K562 (cell line): ENCODE results near the gene SPATA31C1. TPM values are rescaled to one million over a fixed set of nuclear protein-coding genes. Genes with fewer than 3 reads are reported as not detected.

Source experiments
- ATAC-seq: fragments of 200-7000 bp; cut with Tn5 transposase; 3 replicates; pipeline ENCODE4 v1.9.1; 2020; ENCODE audit warnings: moderate library complexity
- BruUV-seq: library from RNA; stranded (reverse); fragments of 400-500 nt; replicated peaks from 2 replicates; lab custom pipeline; 2021; lab: Mats Ljungman, UMichigan
- CTCF ChIA-PET: fragments of 300-600 bp; formaldehyde crosslinking; extraction: SDS; loops from one replicate; lab custom pipeline; 2021; ENCODE audit warnings: low intra/inter-chr PET ratio; lab: Yijun Ruan, JAX
- POLR2A ChIA-PET: fragments of 300-600, 350-650 bp; sonication (Branson Sonifier 250); formaldehyde crosslinking; extraction: SDS; loops from one replicate; lab custom pipeline; 2021; ENCODE audit warnings: antibody characterized with exemption, inconsistent platforms; lab: Yijun Ruan, JAX
- DNase-seq, 4 experiments: peaks; one replicate each; pipeline versions ENCODE4 v3.0.0 to v3.0.0-alpha.2; 2011 to 2018; ENCODE audit warnings: low spot score in 3 of 4, mixed read lengths in 3 of 4; ENCODE audit errors: extremely low read depth in 1 of 4
- FAIRE-seq: peaks from 2 replicates; lab custom pipeline; 2011; peaks lifted over from hg19 to GRCh38; lab: Jason Lieb, UNC
- H2AFZ ChIP-seq: 2 replicates; pipeline ENCODE4 v1.6.0; 2011; ENCODE audit warnings: low read depth, low read length, control low read depth, inconsistent platforms
- H3K27ac ChIP-seq: fragments of 200-600 bp; 3 replicates; pipeline ENCODE4 v1.8.0; 2011; ENCODE audit warnings: low read depth, mild to moderate bottlenecking, control low read depth, inconsistent platforms, low read length, moderate library complexity, mixed read lengths; ENCODE audit errors: extremely low read depth
- H3K27me3 ChIP-seq, 2 experiments: fragments of 300-600 bp in 1 of 2; 2 replicates in 1 of 2; 3 replicates in 1 of 2; pipeline versions ENCODE4 v1.6.0 to v1.8.0; 2011; ENCODE audit warnings: inconsistent platforms in 2 of 2, low read length in 2 of 2, mild to moderate bottlenecking in 1 of 2, mixed read lengths in 1 of 2, moderate library complexity in 1 of 2; ENCODE audit not compliant: control insufficient read depth in 2 of 2, insufficient read depth in 2 of 2
- H3K36me3 ChIP-seq: fragments of 300-600 bp; 3 replicates; pipeline ENCODE4 v1.8.0; 2011; ENCODE audit warnings: mild to moderate bottlenecking, low read length, inconsistent platforms; ENCODE audit not compliant: control insufficient read depth, insufficient read depth
- H3K4me1 ChIP-seq, 2 experiments: fragments of 200-600 bp in 1 of 2; replicated peaks in 1 of 2; 2 replicates in 1 of 2; 3 replicates in 1 of 2; pipeline versions ENCODE4 v1.5.1 to v1.8.0; 2011; ENCODE audit warnings: inconsistent platforms in 2 of 2, low read length in 2 of 2, mild to moderate bottlenecking in 1 of 2, mixed read lengths in 1 of 2, moderate library complexity in 1 of 2; ENCODE audit not compliant: control insufficient read depth in 2 of 2, insufficient read depth in 2 of 2
- H3K4me2 ChIP-seq: 2 replicates; pipeline ENCODE4 v1.6.1; 2011; ENCODE audit warnings: low read length, control low read depth, inconsistent platforms, mixed read lengths; ENCODE audit not compliant: insufficient read depth
- H3K4me3 ChIP-seq: fragments of 200-600 bp; sonication (generic), shearing (Covaris generic); 2 replicates; pipeline ENCODE4 v1.5.1; 2016; ENCODE audit warnings: control low read depth, inconsistent platforms
- H3K79me2 ChIP-seq: fragments of 200-600 bp; 3 replicates; pipeline ENCODE4 v1.8.0; 2011; ENCODE audit warnings: low read length, inconsistent platforms; ENCODE audit not compliant: control insufficient read depth, insufficient read depth
- H3K9ac ChIP-seq, 2 experiments: 2 replicates each; pipeline versions ENCODE4 v1.6.0 to v1.6.1; 2011; ENCODE audit warnings: low read depth in 2 of 2, low read length in 2 of 2, control low read depth in 1 of 2, inconsistent platforms in 1 of 2, mild to moderate bottlenecking in 1 of 2, mixed read lengths in 1 of 2; ENCODE audit not compliant: insufficient read depth in 1 of 2
- H3K9me1 ChIP-seq: one replicate; pipeline ENCODE4 v1.6.0; 2011; ENCODE audit warnings: inconsistent platforms, mild to moderate bottlenecking, low read length, moderate library complexity; ENCODE audit not compliant: control insufficient read depth, insufficient read depth
- H3K9me3 ChIP-seq: replicated peaks from 2 replicates; pipeline ENCODE4 v1.5.1; 2011; ENCODE audit warnings: low read depth, low read length, inconsistent platforms; ENCODE audit not compliant: control insufficient read depth, insufficient read depth
- H4K20me1 ChIP-seq: replicated peaks from 2 replicates; pipeline ENCODE4 v1.6.1; 2011; ENCODE audit warnings: low read length, inconsistent platforms, mixed read lengths; ENCODE audit not compliant: control insufficient read depth, insufficient read depth
- ARID3A ChIP-seq: IDR thresholded peaks from 2 replicates; pipeline ENCODE4 v1.6.1; 2012; ENCODE audit warnings: low read depth, low read length, improper control_type of control experiment, borderline replicate concordance
- JUNB ChIP-seq: fragments of 450-650 bp; formaldehyde crosslinking; conservative IDR thresholded peaks from 2 replicates; pipeline ENCODE4 v1.4.0; 2020; ENCODE audit warnings: mild to moderate bottlenecking
- MBD1 ChIP-seq: fragments of 250-450 bp; sonication (Bioruptor Pico); IDR thresholded peaks from 2 replicates; pipeline ENCODE4 v1.8.0; 2022; ENCODE audit warnings: inconsistent platforms
- PRPF4 ChIP-seq: fragments of 200-400 bp; formaldehyde crosslinking; IDR thresholded peaks from one replicate; pipeline ENCODE4 v1.6.1; 2017; ENCODE audit warnings: low read length, low read depth, mild to moderate bottlenecking; ENCODE audit not compliant: insufficient read depth, poor library complexity, severe bottlenecking
- PTBP1 ChIP-seq: fragments of 200-400 bp; formaldehyde crosslinking; IDR thresholded peaks from 2 replicates; pipeline ENCODE4 v1.6.1; 2017; ENCODE audit warnings: low read depth, low read length
- RFX5 ChIP-seq: IDR thresholded peaks from 2 replicates; pipeline ENCODE4 v1.6.1; 2011; ENCODE audit warnings: low read depth, mild to moderate bottlenecking, improper control_type of control experiment, low read length
- RFX7 ChIP-seq: fragments of 250-450 bp; sonication (Bioruptor Pico); IDR thresholded peaks from 2 replicates; pipeline ENCODE4 v1.5.1; 2021; ENCODE audit warnings: mild to moderate bottlenecking
- SIN3B ChIP-seq: fragments of 450-650 bp; IDR thresholded peaks from 2 replicates; pipeline ENCODE4 v1.6.1; 2017; ENCODE audit warnings: low read depth, mild to moderate bottlenecking, moderate library complexity
- SMARCE1 ChIP-seq: fragments of 450-650 bp; IDR thresholded peaks from 2 replicates; pipeline ENCODE4 v1.7.1; 2016; ENCODE audit warnings: mild to moderate bottlenecking
- U2AF1 ChIP-seq: fragments of 200-400 bp; formaldehyde crosslinking; optimal IDR thresholded peaks from 2 replicates; pipeline ENCODE3; 2017; ENCODE audit warnings: mild to moderate bottlenecking, low read depth, low read length, moderate library complexity
- UBTF ChIP-seq, 2 experiments: IDR thresholded peaks; 2 replicates each; pipeline ENCODE4 v1.6.1; 2012; ENCODE audit warnings: improper control_type of control experiment in 2 of 2, low read depth in 2 of 2, low read length in 2 of 2, borderline replicate concordance in 1 of 2
- ZC3H11A ChIP-seq: IDR thresholded peaks from 2 replicates; pipeline ENCODE4 v1.6.1; 2012; ENCODE audit warnings: low read depth, low read length, improper control_type of control experiment
- ZNF124 ChIP-seq: sonication (generic); formaldehyde crosslinking; IDR thresholded peaks from 2 replicates; pipeline ENCODE4 v1.8.1; 2022; ENCODE audit warnings: missing genetic modification reagents
- ZNF239 ChIP-seq: fragments of 250-450 bp; sonication (Bioruptor Pico); IDR thresholded peaks from 2 replicates; pipeline ENCODE4 v1.4.0; 2020; ENCODE audit warnings: mild to moderate bottlenecking
- ZNF668 ChIP-seq: fragments of 250-450 bp; sonication (Bioruptor Pico); IDR thresholded peaks from 2 replicates; pipeline ENCODE4 v1.8.0; 2022; ENCODE audit warnings: mild to moderate bottlenecking, inconsistent platforms
- ZSCAN29 ChIP-seq: fragments of 450-650 bp; IDR thresholded peaks from 2 replicates; pipeline ENCODE4 v1.6.1; 2017
- WGBS: fragments of 100-300 bp; shearing (Covaris generic); methylation state at CpG from one replicate; pipeline ENCODE4 v1.1.6; 2016; ENCODE audit warnings: low coverage, mixed read lengths; ENCODE audit not compliant: insufficient coverage; ENCODE audit errors: missing lambda C conversion rate; 5-methylcytosine and 5-hydroxymethylcytosine counted together
- in situ Hi-C: fragments of 300-500 bp; cut with MboI; formaldehyde crosslinking; loops from 4 replicates; pipeline ENCODE4 v1.15.0; 2018; ENCODE audit warnings: inconsistent platforms, mixed read lengths
- intact Hi-C: fragments of 100-400 bp; cut with micrococcal nuclease; formaldehyde crosslinking; loops from 2 replicates; pipeline ENCODE4 v1.14.2; 2022
- polyA plus RNA-seq, 8 experiments: library from polyadenylated mRNA; depleted of rRNA in 4 of 8; stranded (reverse) in 5 of 8; unstranded in 3 of 8; fragments of >200 nt; fragmentation: Nextera tagmentation in 2 of 8; fragmentation: Illumina TruSeq in 1 of 8; extraction: Ambion mirVana in 2 of 8; extraction: Trizol in 1 of 8; gene quantifications; 2 replicates each; pipeline versions ENCODE4 v1.2.1 to v1.2.3, GENCODE V29; 2011 to 2014; ENCODE audit warnings: inconsistent platforms in 1 of 8, missing spikeins in 1 of 8
- total RNA-seq, 7 experiments: library from RNA; depleted of rRNA in 6 of 7; stranded (reverse); fragments of >200 nt in 6 of 7; fragmentation: Illumina TruSeq in 2 of 7; extraction: Trizol in 2 of 7; gene quantifications; 2 replicates each; pipeline versions ENCODE4 v1.2.1 to v1.2.3, GENCODE V29; 2011 to 2021; ENCODE audit warnings: low replicate concordance in 1 of 7

SPATA31C1 gene
- total and polyA plus RNA-seq, 9 of the 15 experiments (the other 6 are each of a cell fraction or from before 2014, with no cell fraction given), result 0.03 to 0.15 (median 0.05) TPM; not detected in 3

- H3K4me3 ChIP-seq, result no peak overlapping the region
- POLR2A ChIA-PET, result no interaction called here
- WGBS, result 6% methylated on average over 12 of the region's 13 CpGs
- H3K4me2 ChIP-seq, result no peak overlapping the region
- no peaks in the 10 kb centered on the region for H4K20me1 ChIP-seq
- H2AFZ ChIP-seq, result no peak overlapping the region
- no peak overlapping the region for H3K27ac ChIP-seq
- in situ Hi-C loops (no loop called here), intact Hi-C loops (no loop called here)
- H3K9me1 ChIP-seq, result no peaks in the 10 kb centered on the region
- no peak for DNase-seq
- H3K79me2 ChIP-seq, result no peaks in the 10 kb centered on the region
- H3K9ac ChIP-seq, result no peak overlapping the region
- H3K27me3 ChIP-seq, result peaks cover 0 to 43% of the 10 kb centered on the region in 2 experiments; a peak in 2 of 5 replicates
- no peak for FAIRE-seq
- H3K36me3 ChIP-seq, result no peaks in the 10 kb centered on the region
- no peaks in the 10 kb centered on the region for H3K9me3 ChIP-seq
- no peak for ATAC-seq
- H3K4me1 ChIP-seq, result peaks cover 0 to 6% of the 10 kb centered on the region in 2 experiments; a peak in 1 of 5 replicates
- CTCF ChIA-PET, result no interaction called here
- no TSS peak for BruUV-seq
- TF ChIP-seq ZNF239 (CRISPR knock-in tag) (no peak), ZC3H11A (no peak), PRPF4 (no peak), RFX7 (CRISPR knock-in tag) (no peak), JUNB (CRISPR knock-in tag) (no peak), ZSCAN29 (no peak), U2AF1 (no peak), ZNF668 (CRISPR knock-in tag) (no peak), SMARCE1 (no peak), ZNF124 (CRISPR knock-in tag) (no peak), RFX5 (no peak), PTBP1 (no peak), MBD1 (CRISPR knock-in tag) (no peak), UBTF (IDR thresholded peaks at IDR 0.05; ENCODE audit: borderline replicate concordance in 1 of 2, low read depth in 2 of 2, low read length in 2 of 2) (no peak), ARID3A (no peak), SIN3B (no peak)
Observed at GRCh38 chr9:87887661-87888480, 29.9 kb upstream of the SPATA31C1 start.
